Measurements from ENCODE around the gene MAP6. TPM values are rescaled to one million over a fixed set of nuclear protein-coding genes. Genes with fewer than 3 reads are reported as not detected.
A peak's percentile ranks its signal among the peaks of the same experiment; 100 is the strongest.

The MAP6 gene
- total and polyA plus RNA-seq, 8 donors: 0.58 to 27.2 (median 3.6) TPM

DNA sequence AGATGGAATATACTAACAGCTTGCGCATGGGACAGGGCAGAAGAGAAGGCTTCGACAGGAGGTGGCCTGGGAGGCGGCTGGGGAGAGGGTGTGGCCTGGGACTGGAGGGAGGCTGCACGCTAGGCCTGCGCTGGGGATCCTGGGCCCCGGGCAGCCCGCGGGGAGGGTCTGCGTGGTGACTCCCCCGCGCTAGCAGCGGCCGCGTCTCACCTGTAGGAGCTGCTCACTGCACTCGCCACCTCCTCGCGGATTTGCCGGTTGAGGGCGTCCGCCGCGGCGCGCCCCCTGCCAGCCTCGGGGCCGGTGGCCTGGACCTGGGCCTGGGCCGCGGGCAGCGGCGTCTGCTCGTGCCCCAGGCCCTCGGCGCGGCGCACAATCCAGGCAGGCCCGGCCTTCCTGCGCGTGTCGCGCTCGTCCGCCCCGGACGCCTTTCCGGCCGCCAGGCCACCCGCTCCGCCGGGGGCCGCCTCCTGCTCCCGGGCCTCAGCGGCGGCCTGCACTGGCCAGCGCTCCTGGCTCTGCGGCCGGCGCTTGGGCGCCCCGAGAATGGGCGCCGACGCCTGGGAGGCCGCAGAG is 1.5 kb downstream of the MAP6 start:
- DNase-seq: peak; percentile 36 to 67
- H3K27me3 ChIP-seq: peaks cover 4 to 67% (median 37%) of the 10 kb centered on the region in 3 donors
- TF ChIP-seq POLR2A (IDR thresholded peaks at IDR 0.05) (no peak), EP300 (IDR thresholded peaks at IDR 0.05) (no peak), POLR2AphosphoS5 (IDR thresholded peaks at IDR 0.05) (no peak)
- TF ChIP-seq, protein P1, sequence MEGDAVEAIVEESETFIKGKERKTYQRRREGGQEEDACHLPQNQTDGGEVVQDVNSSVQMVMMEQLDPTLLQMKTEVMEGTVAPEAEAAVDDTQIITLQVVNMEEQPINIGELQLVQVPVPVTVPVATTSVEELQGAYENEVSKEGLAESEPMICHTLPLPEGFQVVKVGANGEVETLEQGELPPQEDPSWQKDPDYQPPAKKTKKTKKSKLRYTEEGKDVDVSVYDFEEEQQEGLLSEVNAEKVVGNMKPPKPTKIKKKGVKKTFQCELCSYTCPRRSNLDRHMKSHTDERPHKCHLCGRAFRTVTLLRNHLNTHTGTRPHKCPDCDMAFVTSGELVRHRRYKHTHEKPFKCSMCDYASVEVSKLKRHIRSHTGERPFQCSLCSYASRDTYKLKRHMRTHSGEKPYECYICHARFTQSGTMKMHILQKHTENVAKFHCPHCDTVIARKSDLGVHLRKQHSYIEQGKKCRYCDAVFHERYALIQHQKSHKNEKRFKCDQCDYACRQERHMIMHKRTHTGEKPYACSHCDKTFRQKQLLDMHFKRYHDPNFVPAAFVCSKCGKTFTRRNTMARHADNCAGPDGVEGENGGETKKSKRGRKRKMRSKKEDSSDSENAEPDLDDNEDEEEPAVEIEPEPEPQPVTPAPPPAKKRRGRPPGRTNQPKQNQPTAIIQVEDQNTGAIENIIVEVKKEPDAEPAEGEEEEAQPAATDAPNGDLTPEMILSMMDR (IDR thresholded peaks at IDR 0.05): no peak
- no peaks in the 10 kb centered on the region for H3K9me3 ChIP-seq
- peaks cover 21 to 24% (median 22%) of the 10 kb centered on the region in 4 donors for H3K4me1 ChIP-seq
- H3K27ac ChIP-seq: peak overlapping the region; percentile 54 to 83 (median 60)
- 1 to 8% (median 2%) methylated on average over 5 to 63 of the region's 63 CpGs for WGBS, 5 donors
- intact Hi-C loops (cut with DNase I; ENCODE audit: low total_unique reads): no loop called here
- H3K4me3 ChIP-seq: peak overlapping the region; percentile 58 to 64 (median 60)
- H3K36me3 ChIP-seq: no peaks in the 10 kb centered on the region

DNA sequence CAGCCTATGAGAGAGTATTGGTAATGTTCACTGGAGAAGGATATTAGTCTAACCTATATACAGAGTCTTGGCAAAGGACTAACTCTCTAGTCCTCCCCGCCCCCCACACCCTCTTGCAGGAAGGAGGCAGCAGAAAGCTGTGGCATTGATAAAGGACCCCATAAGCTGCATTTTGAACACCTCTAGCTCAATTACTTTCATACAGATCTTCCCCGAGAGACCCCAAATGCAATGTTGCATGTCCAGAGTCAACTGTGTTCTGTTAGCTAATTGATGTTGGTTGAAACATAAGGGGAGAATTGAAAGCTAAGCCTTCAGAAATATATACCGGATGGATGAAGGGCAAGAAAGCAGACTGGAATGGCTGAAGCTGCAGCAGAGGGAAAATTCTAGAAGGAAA is 2.8 kb downstream of the MAP6 start:
- H3K4me3 ChIP-seq: no peak overlapping the region
- 89 to 98% (median 94%) methylated on average over 3 of the region's 3 CpGs for WGBS, 5 donors
- intact Hi-C loops (cut with DNase I; ENCODE audit: low total_unique reads): no loop called here
- H3K4me1 ChIP-seq: peaks cover 21 to 24% (median 22%) of the 10 kb centered on the region in 4 donors
- TF ChIP-seq EP300 (IDR thresholded peaks at IDR 0.05) (no peak), POLR2AphosphoS5 (IDR thresholded peaks at IDR 0.05) (no peak), POLR2A (IDR thresholded peaks at IDR 0.05) (no peak)
- TF ChIP-seq, protein P1 (IDR thresholded peaks at IDR 0.05): no peak
- peaks cover 4 to 63% (median 37%) of the 10 kb centered on the region in 3 donors for H3K27me3 ChIP-seq
- no peaks in the 10 kb centered on the region for H3K36me3 ChIP-seq
- no peak overlapping the region for H3K27ac ChIP-seq
- DNase-seq: no peak
- H3K9me3 ChIP-seq: no peaks in the 10 kb centered on the region

DNA sequence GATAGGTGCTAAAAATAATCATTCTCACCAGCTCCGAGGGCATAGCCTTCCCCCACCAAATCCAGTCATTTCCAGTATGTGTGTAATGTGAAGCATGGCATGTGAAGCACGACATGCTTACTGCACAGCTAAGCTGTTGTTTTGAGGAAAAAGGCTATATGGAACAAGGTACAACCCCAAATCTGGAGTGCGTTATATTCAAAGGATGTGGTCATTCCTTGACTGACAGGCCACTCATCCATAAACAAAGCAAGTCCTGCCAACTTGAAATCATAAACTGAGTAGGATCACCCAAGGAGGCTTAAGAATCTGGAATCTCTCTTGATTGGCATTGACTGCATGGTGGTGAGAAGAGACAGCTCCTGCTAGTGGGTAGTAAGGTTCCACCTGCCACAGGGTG is 3.7 kb downstream of the MAP6 start:
- H3K36me3 ChIP-seq: no peaks in the 10 kb centered on the region
- intact Hi-C loops (cut with DNase I; ENCODE audit: low total_unique reads): no loop called here
- H3K27ac ChIP-seq: no peak overlapping the region
- peaks cover 21 to 24% (median 22%) of the 10 kb centered on the region in 4 donors for H3K4me1 ChIP-seq
- no peak for DNase-seq
- H3K27me3 ChIP-seq: peaks cover 4 to 56% (median 35%) of the 10 kb centered on the region in 3 donors
- TF ChIP-seq, protein P1 (IDR thresholded peaks at IDR 0.05): no peak
- TF ChIP-seq POLR2A (IDR thresholded peaks at IDR 0.05) (no peak), EP300 (IDR thresholded peaks at IDR 0.05) (no peak), POLR2AphosphoS5 (IDR thresholded peaks at IDR 0.05) (no peak)
- no peak overlapping the region for H3K4me3 ChIP-seq
- H3K9me3 ChIP-seq: no peaks in the 10 kb centered on the region
- 84 to 90% (median 88%) methylated on average over 3 of the region's 3 CpGs for WGBS, 5 donors

DNA sequence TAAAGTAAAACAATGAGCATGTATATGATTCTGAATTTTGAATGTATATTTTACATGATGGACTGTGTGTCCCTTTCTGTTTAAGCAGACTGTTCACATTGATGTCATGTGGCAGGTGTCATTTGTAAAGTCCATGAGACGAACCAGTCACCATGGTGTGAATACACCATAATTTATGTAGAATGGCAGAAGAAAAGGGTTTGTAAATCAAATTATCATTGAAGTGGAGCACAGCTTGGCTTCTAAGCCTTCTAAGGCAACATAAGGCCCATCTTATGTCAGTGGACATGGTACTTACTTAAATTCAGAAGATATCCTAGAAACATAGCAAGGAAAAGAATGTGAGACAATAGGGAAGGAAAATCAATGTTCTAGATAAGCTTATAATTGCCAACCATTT is 4.4 kb downstream of the MAP6 start:
- DNase-seq: no peak
- H3K27ac ChIP-seq: no peak overlapping the region
- peaks cover 21 to 24% (median 22%) of the 10 kb centered on the region in 4 donors for H3K4me1 ChIP-seq
- H3K36me3 ChIP-seq: no peaks in the 10 kb centered on the region
- 85 to 100% (median 89%) methylated on average over 1 of the region's 1 CpG for WGBS, 5 donors
- no peak overlapping the region for H3K4me3 ChIP-seq
- intact Hi-C loops (cut with DNase I; ENCODE audit: low total_unique reads): no loop called here
- TF ChIP-seq, protein P1 (IDR thresholded peaks at IDR 0.05): no peak
- TF ChIP-seq EP300 (IDR thresholded peaks at IDR 0.05) (no peak), POLR2AphosphoS5 (IDR thresholded peaks at IDR 0.05) (no peak), POLR2A (IDR thresholded peaks at IDR 0.05) (no peak)
- peaks cover 4 to 48% (median 28%) of the 10 kb centered on the region in 3 donors for H3K27me3 ChIP-seq
- no peaks in the 10 kb centered on the region for H3K9me3 ChIP-seq
